H1 (cell line): ENCODE measurements around the gene RHOB. TPM values are rescaled to one million over a fixed set of nuclear protein-coding genes. Genes with fewer than 3 reads are reported as not detected.

Experiments
- CTCF ChIA-PET: fragments of 300-600 bp; sonication (Branson Sonifier 250); formaldehyde crosslinking; loops from one replicate; lab custom pipeline; 2021; ENCODE audit not compliant: partially characterized antibody; lab: Charles Lee
- POLR2A ChIA-PET: fragments of 300-600 bp; sonication (Branson Sonifier 250); formaldehyde crosslinking; loops from one replicate; lab custom pipeline; 2021; ENCODE audit warnings: inconsistent platforms; ENCODE audit not compliant: partially characterized antibody; lab: Charles Lee
- DNase-seq, 2 experiments: peaks; one replicate each; pipeline versions ENCODE4 v3.0.0 to v3.0.0-alpha.2; 2010 to 2022; ENCODE audit warnings: low spot score in 2 of 2, low read depth in 1 of 2, mixed read lengths in 1 of 2
- FAIRE-seq: peaks from 2 replicates; lab custom pipeline; 2011; peaks lifted over from hg19 to GRCh38; lab: Jason Lieb, UNC
- H2AFZ ChIP-seq: 2 replicates; pipeline ENCODE4 v1.8.1; 2012; ENCODE audit warnings: low read length, inconsistent platforms
- H2AK5ac ChIP-seq: 2 replicates; pipeline ENCODE4 v1.6.1; 2013; ENCODE audit warnings: low read depth, low read length
- H2BK120ac ChIP-seq: replicated peaks from 2 replicates; pipeline ENCODE3; 2013; ENCODE audit warnings: low read depth, low read length, inconsistent platforms
- H2BK12ac ChIP-seq: 2 replicates; pipeline ENCODE4 v1.6.1; 2013; ENCODE audit warnings: low read depth, low read length
- H2BK15ac ChIP-seq: 2 replicates; pipeline ENCODE4 v1.6.1; 2013; ENCODE audit warnings: low read length
- H2BK20ac ChIP-seq: 2 replicates; pipeline ENCODE4 v1.6.1; 2013; ENCODE audit warnings: low read length
- H2BK5ac ChIP-seq: 2 replicates; pipeline ENCODE4 v1.6.1; 2013; ENCODE audit warnings: low read depth, low read length
- H3K14ac ChIP-seq: 2 replicates; pipeline ENCODE4 v1.6.1; 2013; ENCODE audit warnings: inconsistent platforms; ENCODE audit not compliant: insufficient read length
- H3K18ac ChIP-seq: 2 replicates; pipeline ENCODE4 v1.6.1; 2013; ENCODE audit warnings: low read length; ENCODE audit errors: extremely low read depth
- H3K23ac ChIP-seq: 2 replicates; pipeline ENCODE4 v1.6.1; 2013; ENCODE audit warnings: inconsistent platforms; ENCODE audit not compliant: insufficient read length
- H3K23me2 ChIP-seq: 2 replicates; pipeline ENCODE4 v1.6.1; 2013; ENCODE audit warnings: low read depth, low read length
- H3K27ac ChIP-seq: 2 replicates; pipeline ENCODE4 v1.6.1; 2011; ENCODE audit warnings: low read depth, low read length, inconsistent platforms
- H3K27me3 ChIP-seq, 4 experiments: replicated peaks in 1 of 4; 1 replicate in 1 of 4; 2 replicates in 3 of 4; pipeline versions ENCODE4 v1.6.1 to v1.8.1; 2011 to 2013; ENCODE audit warnings: low read length in 3 of 4, mild to moderate bottlenecking in 3 of 4, inconsistent platforms in 2 of 4, mixed read lengths in 2 of 4, moderate library complexity in 1 of 4; ENCODE audit not compliant: control insufficient read depth in 3 of 4, insufficient read depth in 3 of 4; ENCODE audit errors: extremely low read depth in 1 of 4
- H3K36me3 ChIP-seq, 4 experiments: 2 replicates each; pipeline versions ENCODE4 v1.6.1 to v1.8.1; 2011 to 2013; ENCODE audit warnings: mild to moderate bottlenecking in 4 of 4, low read length in 3 of 4, moderate library complexity in 2 of 4, control low read depth in 1 of 4, inconsistent platforms in 1 of 4; ENCODE audit not compliant: insufficient read depth in 4 of 4, control insufficient read depth in 2 of 4
- H3K4ac ChIP-seq: replicated peaks from 2 replicates; pipeline ENCODE3; 2013; ENCODE audit warnings: low read length, low read depth, mixed read lengths, inconsistent platforms; ENCODE audit not compliant: insufficient read length
- H3K4me1 ChIP-seq, 4 experiments: replicated peaks in 1 of 4; 1 replicate in 1 of 4; 2 replicates in 3 of 4; pipeline versions ENCODE4 v1.6.1 to v1.8.1; 2011 to 2013; ENCODE audit warnings: low read length in 3 of 4, inconsistent platforms in 2 of 4, mixed read lengths in 1 of 4; ENCODE audit not compliant: insufficient read depth in 4 of 4, control insufficient read depth in 3 of 4
- H3K4me2 ChIP-seq, 2 experiments: 2 replicates each; pipeline versions ENCODE4 v1.6.1 to v1.8.1; 2011 to 2013; ENCODE audit warnings: low read depth in 2 of 2, low read length in 2 of 2, control low read depth in 1 of 2, inconsistent platforms in 1 of 2, mild to moderate bottlenecking in 1 of 2; ENCODE audit not compliant: insufficient read depth in 1 of 2
- H3K4me3 ChIP-seq, 4 experiments: fragments of 200-600, 300-600 bp in 1 of 4; sonication (generic), shearing (Covaris generic), sonication (Bioruptor Twin) in 1 of 4; 2 replicates each; pipeline versions ENCODE4 v1.5.1 to v1.8.1; 2011 to 2016; ENCODE audit warnings: low read length in 4 of 4, low read depth in 3 of 4, control low read depth in 2 of 4, inconsistent platforms in 2 of 4, mild to moderate bottlenecking in 2 of 4, mixed read lengths in 1 of 4, moderate library complexity in 1 of 4; ENCODE audit not compliant: insufficient read depth in 2 of 4; ENCODE audit errors: extremely low read depth in 1 of 4
- H3K56ac ChIP-seq: replicated peaks from 2 replicates; pipeline ENCODE3; 2013; ENCODE audit warnings: low read depth, mild to moderate bottlenecking, mixed read lengths, low read length, inconsistent platforms; ENCODE audit not compliant: insufficient read length
- H3K79me1 ChIP-seq: 2 replicates; pipeline ENCODE4 v1.6.1; 2013; ENCODE audit warnings: low read depth, low read length, control low read depth
- H3K79me2 ChIP-seq, 2 experiments: 2 replicates each; pipeline versions ENCODE4 v1.6.1 to v1.8.1; 2012 to 2013; ENCODE audit warnings: low read length in 2 of 2, mild to moderate bottlenecking in 2 of 2, inconsistent platforms in 1 of 2; ENCODE audit not compliant: insufficient read depth in 2 of 2, control insufficient read depth in 1 of 2
- H3K9ac ChIP-seq, 4 experiments: replicated peaks in 1 of 4; 1 replicate in 1 of 4; 2 replicates in 3 of 4; pipeline versions ENCODE4 v1.6.1 to v1.8.1; 2011 to 2013; ENCODE audit warnings: low read depth in 3 of 4, low read length in 3 of 4, control low read depth in 2 of 4, mild to moderate bottlenecking in 2 of 4, moderate library complexity in 2 of 4, inconsistent platforms in 1 of 4; ENCODE audit errors: extremely low read depth in 1 of 4
- H3K9me3 ChIP-seq, 2 experiments: 2 replicates each; pipeline versions ENCODE4 v1.6.1 to v1.8.1; 2012 to 2013; ENCODE audit warnings: mild to moderate bottlenecking in 2 of 2, moderate library complexity in 2 of 2, control low read depth in 1 of 2, inconsistent platforms in 1 of 2, low read depth in 1 of 2, low read length in 1 of 2, mixed read lengths in 1 of 2; ENCODE audit not compliant: insufficient read depth in 2 of 2
- H4K20me1 ChIP-seq, 2 experiments: replicated peaks in 1 of 2; 2 replicates each; pipeline versions ENCODE3 to v1.8.1; 2011 to 2013; ENCODE audit warnings: inconsistent platforms in 2 of 2, low read length in 2 of 2, mild to moderate bottlenecking in 1 of 2; ENCODE audit not compliant: insufficient read depth in 2 of 2, control insufficient read depth in 1 of 2
- H4K5ac ChIP-seq: 2 replicates; pipeline ENCODE4 v1.6.1; 2013; ENCODE audit warnings: low read length, low read depth, mixed read lengths, inconsistent platforms; ENCODE audit not compliant: insufficient read length
- H4K8ac ChIP-seq: 2 replicates; pipeline ENCODE4 v1.8.0; 2013; ENCODE audit warnings: mild to moderate bottlenecking, moderate library complexity, low read length, inconsistent platforms; ENCODE audit not compliant: insufficient read depth; ENCODE audit errors: extremely low read depth
- H4K91ac ChIP-seq: replicated peaks from 2 replicates; pipeline ENCODE3; 2013; ENCODE audit warnings: low read length, mixed read lengths, inconsistent platforms; ENCODE audit not compliant: insufficient read length
- CTBP2 ChIP-seq: IDR thresholded peaks from 2 replicates; pipeline ENCODE4 v1.7.0; 2011; ENCODE audit warnings: borderline replicate concordance, mild to moderate bottlenecking, moderate library complexity, mixed read lengths, low read length; ENCODE audit not compliant: insufficient read depth, insufficient read length
- WGBS, 2 experiments: shearing (Covaris generic) in 1 of 2; methylation state at CpG; one replicate each; pipeline versions ENCODE4 v1.1.6 to v1.1.7; 2013 to 2015; ENCODE audit warnings: low lambda C conversion rate in 2 of 2, mixed read lengths in 2 of 2, inconsistent platforms in 1 of 2, low coverage in 1 of 2, missing lambda C conversion rate in 1 of 2; ENCODE audit not compliant: insufficient replicate concordance in 2 of 2, insufficient coverage in 1 of 2, insufficient read length in 1 of 2; ENCODE audit errors: extremely low coverage in 1 of 2, missing lambda C conversion rate in 1 of 2; 5-methylcytosine and 5-hydroxymethylcytosine counted together
- polyA plus RNA-seq, 7 experiments: library from polyadenylated mRNA; depleted of rRNA in 3 of 7; stranded (reverse) in 5 of 7; unstranded in 2 of 7; fragments of >200 nt in 5 of 7; fragments of 200-250 nt in 2 of 7; gene quantifications; 1 replicate in 5 of 7; 2 replicates in 1 of 7; 4 replicates in 1 of 7; pipeline versions ENCODE4 v1.2.1 to v1.2.3, GENCODE V29; 2011 to 2013; ENCODE audit warnings: missing spikeins in 2 of 7, mixed read lengths in 2 of 7
- total RNA-seq: library from RNA; stranded (reverse); fragmentation: NEBNext Ultra II Directional; extraction: Animal tissue kit (Norgen Biotek cat#: 25700); gene quantifications from 2 replicates; pipeline ENCODE4 v1.2.1, GENCODE V29; 2021

RHOB gene
- total and polyA plus RNA-seq, 2 of the 8 experiments (the other 6 are each of a cell fraction or from before 2014, with no cell fraction given), result 9.3 to 9.5 TPM

GRCh38 chr2:20421336-20421987 lies 25.4 kb upstream of the RHOB start:
- H3K4me3 ChIP-seq, result no peak overlapping the region
- no peak overlapping the region for H2AK5ac ChIP-seq
- no peak overlapping the region for H2BK15ac ChIP-seq
- no peak overlapping the region for H3K23ac ChIP-seq
- no peak overlapping the region for H4K8ac ChIP-seq
- DNase-seq (no peak), FAIRE-seq (no peak)
- H3K79me1 ChIP-seq, result no peaks in the 10 kb centered on the region
- H2BK20ac ChIP-seq, result no peak overlapping the region
- no peaks in the 10 kb centered on the region for H3K27me3 ChIP-seq
- H3K9me3 ChIP-seq, result no peaks in the 10 kb centered on the region
- POLR2A ChIA-PET, result no interaction called here
- H3K36me3 ChIP-seq, result no peaks in the 10 kb centered on the region
- H2BK5ac ChIP-seq, result no peak overlapping the region
- H3K56ac ChIP-seq, result no peak overlapping the region
- no peaks in the 10 kb centered on the region for H3K23me2 ChIP-seq
- peaks cover 0 to 4% (median under 1%) of the 10 kb centered on the region in 4 experiments; a peak in 2 of 7 replicates for H3K4me1 ChIP-seq
- H3K4ac ChIP-seq, result no peak overlapping the region
- no peaks in the 10 kb centered on the region for H3K79me2 ChIP-seq
- H2BK120ac ChIP-seq, result no peak overlapping the region
- 94% methylated on average over 14 of the region's 14 CpGs; no CpG with 5 or more reads in 1 of the 2 experiments for WGBS, 2 experiments
- TF ChIP-seq CTBP2, result no peak
- no peak overlapping the region for H3K18ac ChIP-seq
- CTCF ChIA-PET, result interaction anchor here (0.6 to 25.0 kb wide), 20 partner anchors 12 to 896 kb away, joined by 3 to 404 read pairs (median 5); partner anchors contain the start of genes HS1BP3 and RHOB
- H3K14ac ChIP-seq, result no peak overlapping the region
- no peak overlapping the region for H2AFZ ChIP-seq
- no peak overlapping the region for H3K9ac ChIP-seq
- no peak overlapping the region for H2BK12ac ChIP-seq
- H4K91ac ChIP-seq, result no peak overlapping the region
- no peak overlapping the region for H3K4me2 ChIP-seq
- H4K5ac ChIP-seq, result no peak overlapping the region
- H3K27ac ChIP-seq, result no peak overlapping the region
- no peaks in the 10 kb centered on the region for H4K20me1 ChIP-seq
